HT1080 (cell line): ENCODE results near the gene CYP2D6. TPM values are rescaled to one million over a fixed set of nuclear protein-coding genes. Genes with fewer than 3 reads are reported as not detected.
"Not testable (repeated sequence)": the region's sequence is repeated elsewhere in the genome, so short reads cannot be mapped to it uniquely, and the experiment has no call there.

Source experiments
- DNase-seq: peaks from one replicate; pipeline ENCODE4 v3.0.0-alpha.2; 2015; ENCODE audit warnings: low read depth
- total RNA-seq: library from RNA; depleted of rRNA; stranded (reverse); fragments of >200 nt; shearing (Covaris generic); gene quantifications from 2 replicates; pipeline ENCODE4 v1.2.3, GENCODE V29; 2014

Gene CYP2D6
- total RNA-seq, 1 experiment from 2014 or later, result 0.11 TPM

DNA sequence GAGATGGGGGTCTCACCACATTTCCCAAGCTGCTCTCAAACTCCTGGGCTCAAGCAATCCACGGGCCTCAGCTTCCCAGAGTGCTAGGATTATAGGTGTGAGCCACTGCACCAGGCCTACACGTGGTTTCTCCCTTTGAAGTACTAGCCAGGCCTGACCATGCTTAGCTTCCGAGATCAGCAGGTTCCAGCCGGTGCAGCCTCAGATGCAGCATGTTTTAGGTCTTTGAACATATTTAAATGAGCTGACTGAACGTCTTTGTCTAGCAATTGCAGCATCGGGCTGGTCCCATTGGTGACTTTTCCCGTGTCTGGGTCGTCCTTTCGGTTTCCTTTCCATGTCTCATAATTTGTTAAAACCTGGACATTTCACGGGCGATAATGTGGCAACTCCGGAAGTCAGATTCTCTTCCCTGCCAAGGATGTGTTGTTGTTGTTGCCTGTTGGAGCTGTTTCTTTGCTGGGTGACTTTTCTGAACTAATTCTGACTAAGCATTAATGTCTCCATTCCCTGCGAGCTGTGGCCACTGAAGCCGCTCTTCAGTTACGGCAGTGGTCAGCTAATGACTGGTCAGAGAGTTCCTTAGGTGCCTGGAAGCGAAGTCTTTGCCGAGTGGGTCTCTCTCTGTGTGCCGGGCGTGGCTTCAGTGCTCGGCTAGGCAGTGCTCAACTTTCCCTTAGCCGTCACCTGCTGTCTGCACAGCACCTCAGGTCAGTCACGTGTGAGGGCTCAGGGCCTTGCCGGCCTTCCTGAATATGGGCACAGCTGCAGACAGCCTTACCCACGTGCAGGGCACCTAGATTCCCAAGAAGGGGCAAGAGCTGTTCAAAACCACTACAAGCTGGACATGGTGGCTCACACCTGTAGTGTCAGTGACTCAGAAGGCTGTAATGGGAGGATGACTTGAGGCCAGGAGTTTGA, 3.8 kb upstream of the CYP2D6 start:
- DNase-seq, result no peak

DNA sequence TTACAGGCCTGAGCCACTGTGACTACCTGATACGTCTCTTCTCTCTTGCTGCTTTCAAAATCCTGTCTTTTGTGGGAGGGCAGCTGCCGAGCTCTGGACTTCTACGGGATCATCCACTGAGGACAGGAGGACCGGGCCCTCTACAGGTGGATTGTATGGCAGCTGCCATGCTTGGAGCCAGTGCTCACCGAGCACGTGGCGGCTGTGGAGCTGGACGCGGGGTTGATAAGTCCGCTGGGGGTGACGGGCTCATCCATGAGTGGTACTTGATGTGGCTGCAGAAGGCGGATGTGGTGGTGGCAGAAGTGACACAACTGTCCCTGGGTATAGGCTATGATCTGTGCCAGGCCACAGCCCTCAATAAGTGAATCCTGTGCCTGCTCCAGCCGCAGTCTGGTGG, 1.8 kb upstream of the CYP2D6 start:
- no peak for DNase-seq

DNA sequence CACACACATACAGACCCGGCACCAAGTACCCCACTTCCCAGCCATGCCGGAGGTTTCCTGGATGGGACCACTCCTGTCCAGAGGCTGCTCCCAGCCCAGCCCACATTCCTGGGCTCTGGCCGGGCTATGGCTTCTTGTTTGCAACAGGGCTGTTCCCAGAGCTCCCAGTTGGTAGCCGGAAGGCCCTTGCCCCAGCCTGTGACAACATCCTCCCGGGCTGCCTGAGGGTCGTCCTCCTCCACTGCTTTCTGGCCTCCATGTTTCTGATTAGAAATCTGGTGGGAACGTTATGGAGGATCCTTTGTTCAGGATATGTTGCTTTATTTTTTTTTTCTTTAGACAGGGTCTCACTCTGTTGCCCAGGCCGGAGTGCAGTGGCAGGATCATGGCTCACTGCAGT, 952 bp upstream of the CYP2D6 start:
- no peak for DNase-seq

DNA sequence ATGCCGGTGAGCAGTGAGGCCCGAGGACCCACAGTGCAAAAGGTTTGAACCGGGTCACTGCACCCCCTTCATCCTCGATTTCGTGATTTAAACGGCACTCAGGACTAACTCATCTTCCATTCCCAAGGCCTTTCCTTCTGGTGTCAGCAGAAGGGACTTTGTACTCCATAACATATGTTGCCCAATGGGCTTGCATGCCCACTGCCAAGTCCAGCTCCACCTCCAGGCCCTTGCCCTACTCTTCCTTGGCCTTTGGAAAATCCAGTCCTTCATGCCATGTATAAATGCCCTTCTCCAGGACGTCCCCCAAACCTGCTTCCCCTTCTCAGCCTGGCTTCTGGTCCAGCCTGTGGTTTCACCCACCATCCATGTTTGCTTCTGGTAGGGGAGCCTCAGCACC, 428 bp downstream of the CYP2D6 start:
- DNase-seq, result not testable (repeated sequence)

DNA sequence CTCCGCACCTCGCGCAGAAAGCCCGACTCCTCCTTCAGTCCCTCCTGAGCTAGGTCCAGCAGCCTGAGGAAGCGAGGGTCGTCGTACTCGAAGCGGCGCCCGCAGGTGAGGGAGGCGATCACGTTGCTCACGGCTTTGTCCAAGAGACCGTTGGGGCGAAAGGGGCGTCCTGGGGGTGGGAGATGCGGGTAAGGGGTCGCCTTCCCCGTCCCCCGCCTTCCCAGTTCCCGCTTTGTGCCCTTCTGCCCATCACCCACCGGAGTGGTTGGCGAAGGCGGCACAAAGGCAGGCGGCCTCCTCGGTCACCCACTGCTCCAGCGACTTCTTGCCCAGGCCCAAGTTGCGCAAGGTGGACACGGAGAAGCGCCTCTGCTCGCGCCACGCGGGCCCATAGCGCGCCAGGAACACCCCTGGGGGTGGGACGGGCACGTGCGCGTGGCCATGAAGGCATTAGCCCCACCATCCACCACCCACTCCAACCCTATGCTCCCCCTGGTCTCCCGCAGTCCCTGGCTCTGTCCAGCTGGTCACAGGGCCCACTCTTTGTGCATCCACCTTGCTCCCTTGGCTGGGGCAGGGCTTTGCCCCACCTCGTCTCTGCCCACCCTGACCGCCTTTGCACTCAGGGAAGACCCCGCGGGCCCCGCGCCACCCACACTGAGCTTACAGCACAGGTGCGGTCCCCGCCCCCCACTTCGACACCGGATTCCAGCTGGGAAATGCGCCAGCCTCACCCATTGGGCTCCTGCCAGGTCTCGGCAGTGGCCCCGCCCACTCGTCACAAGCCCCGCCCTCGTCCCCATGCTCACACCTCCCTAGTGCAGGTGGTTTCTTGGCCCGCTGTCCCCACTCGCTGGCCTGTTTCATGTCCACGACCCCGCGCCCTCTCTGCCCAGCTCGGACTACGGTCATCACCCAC, 1.6 kb downstream of the CYP2D6 start:
- not testable (repeated sequence) for DNase-seq

DNA sequence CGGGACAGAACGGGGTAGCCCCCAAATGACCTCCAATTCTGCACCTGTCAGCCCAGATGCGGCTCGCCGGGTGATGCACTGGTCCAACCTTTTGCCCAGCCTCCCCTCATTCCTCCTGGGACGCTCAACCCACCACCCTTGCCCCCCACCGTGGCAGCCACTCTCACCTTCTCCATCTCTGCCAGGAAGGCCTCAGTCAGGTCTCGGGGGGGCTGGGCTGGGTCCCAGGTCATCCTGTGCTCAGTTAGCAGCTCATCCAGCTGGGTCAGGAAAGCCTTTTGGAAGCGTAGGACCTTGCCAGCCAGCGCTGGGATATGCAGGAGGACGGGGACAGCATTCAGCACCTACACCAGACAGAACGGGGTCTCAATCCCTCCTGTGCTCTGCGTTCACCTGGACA, 2.6 kb downstream of the CYP2D6 start:
- not testable (repeated sequence) for DNase-seq

DNA sequence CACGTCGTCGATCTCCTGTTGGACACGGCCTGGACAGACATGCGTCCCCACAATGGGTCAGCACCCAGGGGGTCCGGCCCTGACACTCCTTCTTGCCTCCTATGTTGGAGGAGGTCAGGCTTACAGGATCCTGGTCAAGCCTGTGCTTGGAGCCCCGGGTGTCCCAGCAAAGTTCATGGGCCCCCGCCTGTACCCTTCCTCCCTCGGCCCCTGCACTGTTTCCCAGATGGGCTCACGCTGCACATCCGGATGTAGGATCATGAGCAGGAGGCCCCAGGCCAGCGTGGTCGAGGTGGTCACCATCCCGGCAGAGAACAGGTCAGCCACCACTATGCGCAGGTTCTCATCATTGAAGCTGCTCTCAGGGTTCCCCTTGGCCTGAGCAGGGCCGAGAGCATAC, 3.0 kb downstream of the CYP2D6 start:
- DNase-seq, result no peak

DNA sequence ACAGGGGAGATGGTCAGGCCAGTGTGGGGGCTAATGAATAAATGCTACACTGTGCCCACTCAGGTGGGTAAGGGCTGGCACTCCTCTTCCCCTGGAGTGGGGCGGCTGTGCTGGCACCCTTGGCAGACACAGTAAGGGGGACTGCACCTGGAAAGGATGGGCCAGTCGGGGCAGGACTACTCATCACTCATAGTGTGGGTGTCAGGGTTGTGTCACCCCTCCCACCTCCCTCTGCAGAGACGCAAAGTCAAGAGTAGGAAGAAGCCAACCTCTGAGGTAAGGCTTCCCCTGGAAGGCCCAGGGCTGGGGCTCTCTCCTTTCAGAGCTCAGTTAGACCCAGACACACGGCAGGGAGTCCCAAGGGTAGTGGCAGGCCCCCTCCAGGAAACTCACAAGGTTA, 7.1 kb downstream of the CYP2D6 start:
- not testable (repeated sequence) for DNase-seq

DNA sequence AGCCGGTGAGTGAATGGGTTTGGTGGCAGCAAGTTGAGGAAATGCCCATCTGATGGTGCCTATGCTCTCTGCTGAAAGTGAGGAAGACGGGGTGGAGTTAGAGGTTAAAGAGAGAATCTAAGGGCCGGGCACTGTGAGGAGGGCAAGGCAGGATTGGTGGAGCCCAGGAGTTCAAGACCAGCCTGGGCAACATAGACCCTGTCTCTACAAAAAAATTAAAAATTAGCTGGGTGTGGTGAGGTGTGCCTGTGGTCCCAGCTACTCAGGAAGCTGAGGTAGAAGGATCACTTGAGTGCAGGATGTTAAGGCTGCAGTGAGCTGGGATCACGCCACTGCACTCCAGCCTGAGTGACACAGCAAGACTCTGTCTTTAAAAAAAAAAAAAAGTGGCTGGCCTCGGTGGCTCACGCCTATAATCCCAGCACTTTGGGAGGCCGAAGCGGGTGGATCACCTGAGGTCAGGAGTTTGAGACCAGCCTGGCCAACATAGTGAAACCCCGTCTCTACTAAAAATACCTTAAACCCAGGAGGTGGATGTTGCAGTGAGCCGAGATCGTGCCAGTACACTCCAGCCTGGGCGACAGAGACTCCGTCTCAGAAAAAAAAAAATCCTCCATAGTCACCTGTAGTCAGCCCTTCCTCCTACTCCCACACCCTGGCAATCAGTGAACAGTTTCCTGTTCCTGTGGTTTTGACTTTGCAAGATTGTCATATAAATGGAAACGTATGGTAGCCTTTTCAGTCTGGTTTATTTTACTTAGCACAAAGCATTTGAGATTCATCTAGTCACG, 10.2 kb downstream of the CYP2D6 start:
- not testable (repeated sequence) for DNase-seq

DNA sequence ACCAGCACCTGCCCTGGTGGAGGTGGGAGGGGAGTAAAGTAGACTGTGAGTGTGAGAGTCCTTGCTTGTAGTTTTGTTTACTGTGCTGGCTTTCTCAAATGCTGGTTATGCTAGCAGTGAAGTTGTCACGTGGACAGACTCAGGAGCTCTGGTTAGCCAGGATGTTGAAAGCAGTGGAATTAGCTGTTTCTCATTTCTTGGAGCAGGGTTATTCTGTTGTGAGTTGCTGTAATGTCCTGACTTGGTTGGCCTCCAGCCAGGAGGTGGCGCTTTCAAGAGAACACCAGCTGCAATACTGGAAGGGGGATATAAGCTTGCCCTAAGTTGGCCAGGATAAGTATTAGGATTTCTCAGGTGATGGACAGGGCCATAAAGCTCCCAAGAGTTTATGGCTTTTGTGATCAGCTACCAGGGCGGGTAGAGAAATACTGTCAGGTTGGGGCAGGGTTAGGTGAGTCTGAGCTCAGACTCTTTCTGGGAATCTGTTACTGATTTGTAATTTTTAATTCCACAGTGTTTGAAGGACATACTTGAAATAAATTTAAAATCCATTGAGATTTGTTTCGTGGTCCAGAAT, 13.7 kb downstream of the CYP2D6 start:
- no peak for DNase-seq

DNA sequence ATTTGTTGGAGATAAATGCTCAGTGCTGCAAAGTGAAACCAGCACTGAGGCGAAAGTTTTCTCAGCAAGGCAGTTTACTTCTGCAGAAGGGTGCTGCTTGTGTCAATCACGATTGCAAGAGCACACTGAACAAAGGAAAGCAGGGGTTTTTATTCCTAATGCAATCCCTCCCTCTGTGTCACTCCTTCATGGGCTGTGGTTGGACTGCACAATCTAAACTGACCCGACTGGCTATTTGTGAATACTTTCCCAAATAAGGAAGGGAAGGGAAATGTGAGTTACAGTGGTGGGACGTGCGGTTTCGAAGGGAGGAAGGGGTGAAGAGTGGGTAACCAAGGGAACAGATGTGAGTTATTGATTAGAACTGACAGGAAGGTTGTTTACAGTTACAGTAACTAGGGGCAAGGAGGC, 15.2 kb downstream of the CYP2D6 start:
- DNase-seq, result not testable (repeated sequence)

DNA sequence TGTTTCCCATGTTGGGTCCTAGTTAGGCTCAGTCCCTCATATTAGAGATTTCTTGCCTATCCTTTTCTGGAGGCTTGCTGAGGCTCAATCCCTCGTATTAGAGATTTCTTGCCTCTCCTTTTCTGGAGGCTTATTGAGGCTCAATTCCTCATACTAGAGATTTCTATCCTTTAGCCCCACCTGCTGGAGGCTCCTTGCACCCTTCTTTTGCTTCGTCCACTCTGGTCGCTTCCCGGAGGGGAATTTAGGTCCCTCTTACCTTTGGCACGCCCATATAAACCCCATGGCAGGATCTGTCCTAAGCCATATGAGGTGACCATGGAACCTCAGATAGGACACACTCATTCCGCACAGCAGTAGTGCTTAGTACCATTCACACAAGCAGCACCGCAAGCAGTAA, 15.9 kb downstream of the CYP2D6 start:
- no peak for DNase-seq

DNA sequence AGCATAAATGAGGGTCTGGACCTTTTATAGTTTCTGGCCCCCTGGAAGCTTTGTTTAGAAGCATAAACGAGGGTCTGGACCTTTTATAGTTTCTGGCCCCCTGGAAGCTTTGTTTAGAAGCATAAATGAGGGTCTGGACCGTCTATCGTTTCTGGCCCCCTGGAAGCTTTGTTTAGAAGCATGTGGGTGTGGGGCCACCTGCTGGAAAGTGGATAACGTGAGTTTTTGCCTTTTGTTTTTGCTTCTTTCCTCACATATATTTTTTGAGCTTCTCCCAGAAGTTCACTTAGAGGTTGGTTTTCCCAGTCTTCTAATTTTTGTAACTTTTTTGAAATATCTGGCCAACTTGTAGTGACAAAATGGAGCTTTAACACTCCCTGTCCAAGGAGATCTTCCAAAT, 17.8 kb downstream of the CYP2D6 start:
- not testable (repeated sequence) for DNase-seq

DNA sequence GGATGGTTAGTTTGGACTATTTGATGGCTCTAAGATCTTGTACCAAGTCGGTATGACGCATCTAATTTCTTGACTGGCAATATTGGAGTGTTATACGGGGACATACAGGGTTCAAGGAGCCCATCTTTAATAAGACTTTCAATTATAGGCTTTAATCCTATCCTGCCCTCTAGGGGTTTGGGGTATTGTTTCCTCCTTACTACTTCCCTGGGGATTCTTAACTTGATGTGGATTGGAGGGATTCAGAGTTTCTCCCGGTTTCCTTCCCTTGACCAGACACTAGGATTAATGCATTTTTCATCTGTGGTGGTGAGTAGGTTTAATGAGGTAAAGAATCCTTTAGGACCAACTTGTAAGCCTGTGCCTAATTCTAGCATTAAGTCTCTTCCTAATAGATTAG, 18.8 kb downstream of the CYP2D6 start:
- no peak for DNase-seq

DNA sequence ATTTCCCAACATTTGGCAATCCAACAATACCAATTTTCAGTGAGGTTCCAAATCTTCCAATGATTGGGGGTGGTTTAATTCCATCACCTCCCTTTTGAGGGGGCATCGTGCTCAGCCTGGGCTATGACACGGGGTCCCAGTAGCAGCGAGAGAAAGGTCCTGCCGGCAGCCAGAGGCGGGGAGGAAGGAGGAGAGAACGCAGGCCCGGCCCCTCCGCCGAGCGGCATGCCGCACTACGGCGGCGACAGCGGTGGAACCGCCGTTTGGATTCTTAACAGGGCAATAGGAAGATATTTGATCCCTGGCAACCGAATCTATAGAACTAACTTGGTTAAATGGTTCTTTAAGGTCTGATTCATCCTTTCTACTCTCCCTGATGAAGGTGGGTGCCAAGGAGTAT, 21.8 kb downstream of the CYP2D6 start:
- no peak for DNase-seq

DNA sequence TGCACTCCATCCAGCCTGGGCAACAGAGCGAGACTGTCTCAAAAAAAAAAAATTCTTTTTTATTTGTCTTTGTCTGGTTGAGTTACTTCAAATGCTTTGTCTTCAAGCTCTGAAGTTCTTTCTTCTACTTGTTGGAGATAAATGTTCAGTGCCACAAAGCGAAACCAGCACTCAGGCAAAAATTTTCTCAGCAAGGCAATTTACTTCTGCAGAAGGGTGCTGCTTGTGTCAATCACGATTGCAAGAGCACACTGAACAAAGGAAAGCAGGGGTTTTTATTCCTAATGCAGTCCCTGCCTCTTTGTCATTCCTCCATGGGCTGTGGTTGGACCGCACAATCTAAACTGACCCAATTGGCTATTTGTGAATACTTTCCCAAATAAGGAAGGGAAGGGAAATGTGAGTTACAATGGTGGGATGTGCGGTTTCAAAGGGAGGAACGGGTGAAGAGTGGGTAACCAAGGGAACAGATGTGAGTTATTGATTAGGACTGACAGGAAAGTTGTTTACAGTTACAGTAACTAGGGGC, 26.2 kb downstream of the CYP2D6 start:
- DNase-seq, result not testable (repeated sequence)

DNA sequence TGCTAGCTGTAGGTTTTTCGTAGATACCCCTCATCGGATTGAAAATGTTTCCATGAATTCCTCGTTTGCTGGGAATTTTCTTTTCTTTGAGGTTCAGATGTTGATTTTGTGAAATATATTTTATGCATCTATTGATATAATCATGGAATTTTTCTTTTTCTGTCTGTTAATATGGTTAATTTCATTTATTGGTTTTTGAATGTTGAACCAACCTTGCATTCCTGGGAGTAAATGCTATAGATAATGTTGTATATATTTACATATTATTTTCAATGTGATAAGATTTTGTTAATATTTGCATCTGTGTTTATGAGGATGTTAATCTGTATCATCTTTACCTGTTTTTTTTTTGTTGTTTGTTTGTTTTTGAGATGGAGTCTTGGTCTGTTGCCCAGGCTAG, 29.4 kb downstream of the CYP2D6 start:
- DNase-seq, result no peak

DNA sequence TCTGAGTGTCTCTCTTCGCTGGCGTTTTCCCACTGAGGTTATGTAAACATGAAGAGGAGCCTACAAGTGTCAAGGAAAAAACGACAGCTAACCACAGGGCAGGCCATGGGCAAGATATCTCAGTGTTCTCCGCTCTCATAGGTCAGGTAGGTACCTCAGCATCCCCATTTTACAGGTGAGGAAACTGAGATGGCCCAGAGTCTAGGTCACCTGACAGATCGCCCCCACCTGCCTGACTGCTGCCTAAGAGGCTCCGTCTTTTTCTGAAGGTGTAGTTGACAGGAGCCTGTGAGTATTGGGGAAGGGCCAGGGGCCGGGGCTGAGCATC, 39.2 kb downstream of the CYP2D6 start:
- no peak for DNase-seq

DNA sequence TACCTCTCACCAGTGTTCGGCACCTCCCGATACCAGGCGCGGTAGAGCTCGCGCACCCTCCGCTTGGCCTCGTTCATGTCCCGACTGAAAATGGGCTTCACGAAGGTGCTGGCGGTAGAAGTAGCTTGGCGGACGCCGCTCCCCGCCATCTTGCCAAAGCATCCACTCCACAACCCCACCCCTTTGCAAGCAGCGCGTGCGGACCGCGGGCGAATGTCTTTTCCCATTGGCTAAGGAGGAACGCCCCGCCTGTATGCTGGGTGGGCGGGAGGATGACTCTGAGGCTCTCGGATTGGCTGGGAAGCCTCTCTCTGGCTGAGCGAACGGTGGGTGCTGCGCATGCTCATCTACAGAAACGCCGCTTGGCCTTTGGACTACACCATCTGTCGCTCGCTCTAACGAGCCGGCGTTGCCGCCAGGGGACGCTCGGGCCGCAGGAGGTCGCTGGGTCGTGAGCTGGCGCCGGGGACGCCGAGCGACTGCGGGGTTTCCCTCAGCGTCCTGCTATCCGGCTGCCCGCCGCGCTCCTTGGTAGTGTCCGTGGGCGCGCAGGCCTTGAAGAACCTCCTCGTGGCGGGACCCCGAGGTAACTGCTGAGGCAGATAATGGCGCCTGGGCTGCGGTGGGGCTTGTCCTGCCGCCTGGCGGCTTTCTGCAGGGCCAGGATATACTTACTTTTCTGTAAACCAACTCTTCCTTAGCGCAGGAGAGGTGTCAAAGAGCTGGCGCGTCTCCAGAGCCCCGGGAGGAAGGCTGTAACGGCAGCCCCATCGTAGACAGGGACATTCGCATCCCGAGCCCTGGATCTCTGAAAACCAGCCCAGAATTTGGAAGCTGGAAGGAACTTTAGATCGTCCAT, 39.8 kb downstream of the CYP2D6 start, which contains the start of gene NDUFA6:
Gene NDUFA6, minus strand, starts transcription at position 177 of the 859 bp plus-strand sequence. Its CDS starts 28 bp downstream, at position 149.
- DNase-seq, result peak; percentile 99

DNA sequence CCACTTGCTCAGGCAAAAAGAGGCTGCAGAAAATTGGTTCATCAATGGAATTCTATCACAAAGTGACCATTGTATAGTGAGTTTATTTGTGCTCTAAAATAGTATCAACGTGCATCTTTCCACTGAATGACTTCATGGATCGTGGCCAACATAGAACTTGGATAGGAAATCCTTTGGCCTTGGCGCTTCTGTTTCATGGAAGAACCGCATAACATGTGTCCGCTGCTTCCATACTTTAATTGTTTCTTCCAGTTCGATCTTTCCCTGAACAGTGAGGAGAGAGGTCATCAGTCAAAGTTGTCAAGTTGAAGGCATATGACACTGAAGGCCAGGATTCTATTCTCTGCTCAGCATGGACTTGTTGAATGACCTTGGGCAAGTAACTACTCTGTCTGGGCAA, 44.6 kb downstream of the CYP2D6 start:
- DNase-seq, result no peak
